ENCODE data around the gene TMOD1.
"Not testable (repeated sequence)": the region's sequence is repeated elsewhere in the genome, so short reads cannot be mapped to it uniquely, and the experiment has no call there.

The TMOD1 gene

DNA sequence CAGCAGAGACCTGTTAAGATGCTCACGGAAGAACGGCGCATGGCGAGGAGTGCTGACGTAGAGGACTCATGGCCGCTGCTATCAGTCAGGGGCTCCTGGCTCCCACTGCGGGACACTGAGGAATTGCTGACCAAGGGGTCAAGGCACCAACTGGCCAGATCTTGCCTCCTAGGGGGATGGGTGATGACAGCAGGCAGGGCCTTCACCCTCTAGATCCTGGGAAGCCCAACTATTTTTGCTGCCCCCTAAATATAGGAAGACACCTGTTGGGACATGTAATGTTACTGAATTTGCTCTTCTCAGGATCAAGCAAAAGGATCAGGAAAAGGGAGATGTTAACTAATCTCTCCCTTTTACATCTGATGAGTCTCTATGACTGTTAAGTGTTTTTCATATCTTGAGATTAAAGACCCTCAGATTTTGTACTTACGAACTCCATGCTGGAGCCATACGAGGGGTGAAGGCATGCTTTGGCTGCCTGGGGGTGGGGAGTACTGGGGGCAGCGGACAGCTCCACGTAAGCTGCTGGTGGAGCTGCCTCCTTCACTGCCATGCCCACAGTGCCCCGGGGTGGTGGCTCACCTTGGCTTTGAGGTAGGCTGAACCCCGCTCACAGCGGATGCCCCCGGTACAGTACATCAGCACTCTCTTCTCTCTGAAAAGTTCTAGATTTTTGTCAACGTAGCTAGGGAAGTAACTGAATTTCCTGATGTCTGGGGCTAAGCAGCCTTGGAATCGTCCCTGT, 103.6 kb downstream of the TMOD1 start:
- Mint-ChIP-seq H3K4me3 (no peak overlapping the region), H3K27me3 (no peaks in the 10 kb centered on the region), H3K4me1 (no peaks in the 10 kb centered on the region), H3K9me3 (no peaks in the 10 kb centered on the region), H3K27ac (no peak overlapping the region), H3K36me3 (peaks cover 25 to 61% of the 10 kb centered on the region in 2 donors)
- ATAC-seq (replicated peaks) (no peak), DNase-seq (no peak)

DNA sequence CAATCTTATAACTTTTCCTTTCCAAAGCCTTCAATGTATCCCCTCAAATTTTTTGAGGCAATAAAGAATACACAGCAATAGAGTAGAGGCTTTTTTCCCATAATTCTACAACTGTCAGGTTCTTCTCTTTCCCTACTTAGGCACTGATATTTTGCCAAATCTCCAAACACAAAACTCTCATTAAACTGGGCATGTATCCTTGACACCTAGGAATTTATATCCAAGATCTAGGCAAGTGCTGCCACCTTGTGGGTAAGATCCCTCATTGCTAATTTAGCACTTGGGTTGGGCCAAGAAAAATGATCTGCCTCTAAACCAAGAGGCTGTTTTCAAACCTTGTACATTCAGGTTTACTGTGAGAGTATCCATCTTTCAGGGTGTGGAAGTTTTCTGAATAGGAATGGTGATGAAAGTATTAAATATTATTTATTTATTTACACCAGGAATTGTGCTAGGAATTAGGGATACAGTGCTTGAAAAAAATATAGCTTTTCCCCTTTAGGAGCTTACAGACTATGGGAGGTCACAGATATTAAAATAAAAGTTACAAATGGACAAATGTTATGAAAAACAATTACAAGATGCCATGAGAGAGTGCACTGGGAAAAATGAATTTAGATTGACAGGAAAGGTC, 114.1 kb downstream of the TMOD1 start:
- H3K27me3 Mint-ChIP-seq: no peaks in the 10 kb centered on the region
- no peak overlapping the region for H3K4me3 Mint-ChIP-seq
- DNase-seq: peak; percentile 20
- H3K4me1 Mint-ChIP-seq: peaks cover 18 to 27% of the 10 kb centered on the region in 2 donors
- peaks cover 38 to 50% of the 10 kb centered on the region in 2 donors for H3K36me3 Mint-ChIP-seq
- no peak overlapping the region for H3K27ac Mint-ChIP-seq
- peak; percentile 34 to 48 for ATAC-seq (replicated peaks)
- no peaks in the 10 kb centered on the region for H3K9me3 Mint-ChIP-seq

DNA sequence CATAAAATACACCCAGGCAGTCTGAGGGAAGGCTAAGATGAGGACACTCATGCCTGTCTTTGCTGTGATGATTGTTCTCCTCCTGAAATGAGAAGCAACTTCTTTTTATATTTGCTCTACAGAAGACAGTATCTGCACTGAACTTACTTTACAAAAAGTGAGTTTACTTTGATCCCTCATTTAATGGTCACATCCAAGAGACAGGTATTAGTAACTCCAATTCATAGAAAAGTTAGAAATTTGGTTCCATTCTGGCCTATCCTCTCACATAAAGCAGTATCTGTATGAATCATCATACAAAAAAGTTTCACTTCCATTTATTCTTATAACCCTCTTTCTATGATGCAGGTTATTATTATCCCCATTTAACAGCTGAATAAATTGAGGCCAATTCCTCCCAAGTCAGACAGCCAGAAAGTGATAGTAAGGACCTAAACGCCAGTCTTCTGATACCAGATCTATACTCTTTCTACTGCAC, 116.5 kb downstream of the TMOD1 start:
- peak overlapping the region; percentile 33 for H3K27ac Mint-ChIP-seq
- no peak overlapping the region for H3K4me3 Mint-ChIP-seq
- peaks cover 18 to 27% of the 10 kb centered on the region in 2 donors for H3K4me1 Mint-ChIP-seq
- DNase-seq (no peak), ATAC-seq (replicated peaks) (peak; percentile 67 to 84)
- no peaks in the 10 kb centered on the region for H3K27me3 Mint-ChIP-seq
- H3K9me3 Mint-ChIP-seq: no peaks in the 10 kb centered on the region
- H3K36me3 Mint-ChIP-seq: peaks cover 35 to 53% of the 10 kb centered on the region in 2 donors

DNA sequence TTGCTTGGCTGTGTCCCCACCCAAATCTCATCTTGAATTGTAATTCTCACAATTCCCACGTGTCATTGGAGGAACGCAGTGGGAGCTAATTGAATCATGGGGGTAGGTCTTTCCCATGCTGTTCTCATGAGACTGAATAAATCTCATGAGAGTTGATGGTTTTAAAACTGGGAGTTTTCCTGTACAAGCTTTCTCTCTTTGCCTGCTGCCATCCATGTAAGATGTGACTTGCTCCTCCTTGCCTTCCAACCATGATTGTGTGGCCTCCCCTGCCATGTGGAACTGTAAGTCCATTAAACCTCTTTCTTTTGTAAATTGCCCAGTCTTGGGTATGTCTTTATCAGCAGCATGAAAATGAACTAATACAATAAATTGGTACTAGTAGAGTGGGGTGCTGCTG, 118.6 kb downstream of the TMOD1 start:
- not testable (repeated sequence) for H3K9me3 Mint-ChIP-seq; H3K4me3 Mint-ChIP-seq; ATAC-seq (replicated peaks); H3K27me3 Mint-ChIP-seq; H3K27ac Mint-ChIP-seq; DNase-seq
- Mint-ChIP-seq H3K36me3 (peaks cover 41 to 68% of the 10 kb centered on the region in 2 donors), H3K4me1 (peaks cover 18 to 27% of the 10 kb centered on the region in 2 donors)

DNA sequence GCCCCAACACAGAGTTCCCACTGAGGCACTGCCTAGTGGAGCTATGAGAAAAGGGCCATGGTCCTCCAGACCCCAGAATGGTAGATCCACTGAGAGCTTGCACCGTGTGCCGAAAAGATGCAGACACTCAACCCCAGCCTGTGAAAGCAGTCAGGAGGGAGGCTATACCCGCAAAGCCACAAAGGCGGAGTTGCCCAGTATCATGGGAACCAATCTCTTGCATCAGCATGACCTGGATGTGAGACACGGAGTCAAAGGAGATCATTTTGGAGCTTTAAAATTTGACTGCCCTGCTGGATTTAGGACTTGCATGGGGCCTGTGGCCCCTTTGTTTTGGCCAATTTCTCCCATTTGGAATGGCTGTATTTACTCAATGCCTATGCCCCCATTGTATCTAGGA, 121.0 kb downstream of the TMOD1 start:
- not testable (repeated sequence) for H3K27ac Mint-ChIP-seq; H3K9me3 Mint-ChIP-seq; H3K4me3 Mint-ChIP-seq; DNase-seq; ATAC-seq (replicated peaks); H3K27me3 Mint-ChIP-seq
- Mint-ChIP-seq H3K4me1 (peaks cover 13 to 19% of the 10 kb centered on the region in 2 donors), H3K36me3 (peaks cover 36 to 60% of the 10 kb centered on the region in 2 donors)

DNA sequence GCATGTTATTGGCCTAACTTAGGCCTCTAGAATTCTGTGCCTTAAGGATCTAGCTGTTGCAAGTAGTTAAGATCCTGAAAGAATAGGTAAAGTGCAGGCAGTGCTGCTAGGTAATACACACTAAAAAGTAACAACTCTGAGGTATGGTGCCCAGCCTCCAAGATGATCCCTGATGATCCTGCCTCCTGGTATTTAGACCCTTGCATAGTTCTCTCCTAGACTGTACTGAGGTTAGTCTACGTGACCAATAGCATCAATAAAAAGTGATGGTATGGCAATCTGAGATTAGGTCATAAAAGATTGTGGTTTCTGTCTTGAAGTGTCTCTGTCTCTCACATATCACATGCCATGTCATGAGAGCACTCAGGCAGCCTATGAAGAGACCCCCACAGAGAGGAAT, 122.5 kb downstream of the TMOD1 start:
- no peaks in the 10 kb centered on the region for H3K9me3 Mint-ChIP-seq
- H3K27me3 Mint-ChIP-seq: no peaks in the 10 kb centered on the region
- ATAC-seq (replicated peaks) (no peak), DNase-seq (no peak)
- no peak overlapping the region for H3K27ac Mint-ChIP-seq
- no peak overlapping the region for H3K4me3 Mint-ChIP-seq
- H3K36me3 Mint-ChIP-seq: peaks cover 25 to 48% of the 10 kb centered on the region in 2 donors
- peaks cover 5% of the 10 kb centered on the region in 2 donors for H3K4me1 Mint-ChIP-seq

DNA sequence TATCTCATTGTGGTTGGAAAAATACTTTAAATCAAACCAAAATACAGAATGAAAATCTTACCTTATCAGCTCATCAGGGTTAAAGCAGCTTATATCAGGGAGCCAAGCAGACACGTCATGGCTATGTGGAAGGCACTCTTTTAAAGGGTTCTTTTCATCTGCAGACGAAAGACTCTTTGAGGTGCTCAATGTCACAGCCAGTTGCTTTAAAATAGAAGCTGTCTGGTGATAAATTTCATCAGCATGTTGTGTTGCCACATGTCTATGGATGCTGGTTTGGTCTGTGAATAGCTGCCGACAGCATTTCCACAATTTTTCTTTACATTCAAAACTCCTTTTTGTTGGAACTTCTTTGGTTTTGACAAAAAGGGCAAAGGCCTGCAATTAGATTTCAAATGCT, 124.2 kb downstream of the TMOD1 start:
- no peak overlapping the region for H3K4me3 Mint-ChIP-seq
- H3K9me3 Mint-ChIP-seq: no peaks in the 10 kb centered on the region
- no peak overlapping the region for H3K27ac Mint-ChIP-seq
- ATAC-seq (replicated peaks) (no peak), DNase-seq (no peak)
- H3K27me3 Mint-ChIP-seq: no peaks in the 10 kb centered on the region
- peaks cover 4 to 13% of the 10 kb centered on the region in 2 donors for H3K4me1 Mint-ChIP-seq
- H3K36me3 Mint-ChIP-seq: peaks cover 20 to 49% of the 10 kb centered on the region in 2 donors

DNA sequence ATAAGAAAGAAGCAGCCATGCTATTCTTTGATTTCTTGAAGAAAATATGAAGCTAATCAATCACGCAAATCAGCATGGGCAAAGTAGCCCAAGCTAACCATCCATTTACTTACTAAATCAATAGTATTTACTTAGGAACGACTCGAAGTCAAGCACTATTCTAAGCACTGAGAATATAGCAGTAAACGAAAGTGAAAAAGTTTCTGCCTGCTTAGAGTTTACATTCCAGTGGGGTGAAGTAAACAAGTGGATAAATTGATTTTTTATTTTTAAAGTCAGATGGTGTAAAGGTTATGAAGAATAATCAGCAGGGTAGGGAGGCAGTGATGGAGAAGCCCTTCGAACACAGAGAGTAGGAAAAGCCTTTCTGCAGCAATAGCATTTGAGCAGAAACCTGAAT, 126.2 kb downstream of the TMOD1 start:
- Mint-ChIP-seq H3K27ac (no peak overlapping the region), H3K4me1 (peaks cover 15 to 17% of the 10 kb centered on the region in 2 donors), H3K27me3 (no peaks in the 10 kb centered on the region), H3K9me3 (no peaks in the 10 kb centered on the region), H3K36me3 (peaks cover 14 to 34% of the 10 kb centered on the region in 2 donors), H3K4me3 (no peak overlapping the region)
- ATAC-seq (replicated peaks): no peak
- no peak for DNase-seq

DNA sequence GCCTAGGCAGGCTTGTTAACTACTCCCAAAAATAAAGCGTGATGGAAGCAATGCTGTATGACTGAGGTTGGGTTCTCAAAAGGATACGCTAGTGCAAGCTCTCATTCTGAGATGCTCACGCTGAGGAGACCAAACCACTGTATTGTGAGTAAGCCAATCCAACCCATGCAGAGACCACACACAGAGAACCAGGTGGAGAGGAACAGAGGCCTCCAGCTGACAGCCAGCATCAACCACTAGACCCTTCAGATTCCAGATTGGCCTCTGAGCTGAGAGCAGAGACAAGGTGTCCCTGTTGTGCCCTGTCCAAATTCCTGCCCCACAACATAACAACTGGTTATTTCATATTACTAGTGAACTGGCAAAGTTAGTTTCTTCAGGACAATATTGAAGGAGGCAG, 127.2 kb downstream of the TMOD1 start:
- Mint-ChIP-seq H3K27ac (no peak overlapping the region), H3K4me3 (no peak overlapping the region), H3K36me3 (peaks cover 11 to 27% of the 10 kb centered on the region in 2 donors), H3K27me3 (no peaks in the 10 kb centered on the region), H3K9me3 (no peaks in the 10 kb centered on the region), H3K4me1 (peaks cover 15 to 17% of the 10 kb centered on the region in 2 donors)
- DNase-seq: no peak
- ATAC-seq (replicated peaks): no peak

DNA sequence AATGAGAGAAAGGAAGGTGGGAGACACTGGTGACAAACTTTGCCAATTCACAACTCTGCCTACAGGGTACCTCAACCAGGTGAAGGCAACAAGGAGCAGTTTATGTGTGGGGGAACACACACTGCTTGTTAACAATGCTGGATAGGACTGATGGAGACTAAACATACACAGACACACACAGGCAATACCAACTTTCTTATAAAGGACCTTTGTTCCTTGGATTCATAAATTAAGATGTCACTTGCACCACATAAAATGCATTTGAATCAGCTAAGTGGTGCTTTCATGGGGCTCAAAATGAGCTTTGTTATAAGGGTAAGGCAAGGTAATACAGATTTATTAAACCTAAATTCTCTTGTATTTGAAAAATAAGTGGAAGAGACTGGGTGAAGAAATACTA, 127.7 kb downstream of the TMOD1 start:
- DNase-seq: no peak
- H3K36me3 Mint-ChIP-seq: peaks cover 16 to 27% of the 10 kb centered on the region in 2 donors
- peaks cover 15 to 18% of the 10 kb centered on the region in 2 donors for H3K4me1 Mint-ChIP-seq
- H3K4me3 Mint-ChIP-seq: no peak overlapping the region
- H3K27ac Mint-ChIP-seq: no peak overlapping the region
- H3K9me3 Mint-ChIP-seq: no peaks in the 10 kb centered on the region
- no peak for ATAC-seq (replicated peaks)
- no peaks in the 10 kb centered on the region for H3K27me3 Mint-ChIP-seq

DNA sequence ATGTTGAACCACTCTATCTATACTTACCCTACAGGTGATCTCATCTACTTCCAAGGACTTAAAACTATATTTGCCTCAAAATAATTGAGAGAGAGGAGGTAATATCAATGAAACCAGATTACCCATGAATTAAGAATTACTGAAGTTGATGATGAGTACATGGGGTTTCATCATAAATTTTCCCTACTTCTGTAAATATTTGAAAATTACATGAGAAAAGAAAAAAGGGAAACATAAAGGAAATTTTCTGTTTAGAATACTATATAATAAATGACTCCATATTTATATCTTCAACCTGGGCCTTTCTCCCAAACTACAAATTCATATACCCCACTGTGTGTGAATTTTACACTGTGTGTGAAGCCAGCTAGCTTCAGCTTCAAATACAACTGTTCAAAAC, 129.1 kb downstream of the TMOD1 start:
- DNase-seq: no peak
- H3K9me3 Mint-ChIP-seq: no peaks in the 10 kb centered on the region
- H3K4me1 Mint-ChIP-seq: peaks cover 20 to 33% of the 10 kb centered on the region in 2 donors
- peaks cover 13 to 22% of the 10 kb centered on the region in 2 donors for H3K36me3 Mint-ChIP-seq
- H3K27me3 Mint-ChIP-seq: no peaks in the 10 kb centered on the region
- H3K4me3 Mint-ChIP-seq: no peak overlapping the region
- no peak for ATAC-seq (replicated peaks)
- no peak overlapping the region for H3K27ac Mint-ChIP-seq

DNA sequence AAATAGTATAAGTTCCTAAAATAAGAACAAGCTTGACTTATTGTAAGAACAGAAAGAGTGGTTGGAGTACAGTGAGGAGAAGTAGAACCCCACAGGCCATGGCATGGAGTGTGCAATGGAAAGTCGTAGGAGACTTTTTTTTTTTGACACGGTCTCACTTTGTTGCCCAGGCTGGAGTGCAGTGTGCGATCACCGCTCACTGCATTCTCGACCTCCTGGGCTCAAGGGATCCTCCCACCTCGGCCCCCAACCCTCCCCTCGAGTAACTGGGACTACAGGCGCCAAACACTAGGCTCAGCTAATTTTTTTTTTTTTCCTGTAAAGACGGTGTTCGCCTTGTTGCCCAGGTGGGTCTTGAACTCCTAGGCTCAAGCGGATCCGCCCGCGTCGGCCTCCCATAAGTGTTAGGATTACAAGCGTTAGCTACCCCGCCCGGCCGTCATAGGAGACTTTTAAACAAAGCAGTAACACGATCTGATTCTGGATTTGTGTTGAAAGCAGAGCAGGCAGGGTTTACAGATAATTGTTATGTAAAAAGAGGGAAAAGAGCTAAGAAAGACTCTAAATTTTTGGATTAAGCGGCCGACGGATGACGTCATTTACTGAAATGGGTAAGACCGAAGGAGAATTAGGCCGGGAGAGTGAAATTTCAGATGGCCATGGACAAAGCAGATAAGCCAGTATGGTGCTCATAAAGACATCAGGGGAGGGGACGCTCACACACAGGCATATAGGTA, 130.9 kb downstream of the TMOD1 start:
- no peaks in the 10 kb centered on the region for H3K27me3 Mint-ChIP-seq
- peak; percentile 16 for DNase-seq
- peaks cover 28 to 42% of the 10 kb centered on the region in 2 donors for H3K4me1 Mint-ChIP-seq
- H3K9me3 Mint-ChIP-seq: no peaks in the 10 kb centered on the region
- peak overlapping the region; percentile 89 to 92 for H3K4me3 Mint-ChIP-seq
- ATAC-seq (replicated peaks): peak; percentile 5 to 13
- H3K36me3 Mint-ChIP-seq: peaks cover 12 to 20% of the 10 kb centered on the region in 2 donors
- H3K27ac Mint-ChIP-seq: peak overlapping the region; percentile 97

DNA sequence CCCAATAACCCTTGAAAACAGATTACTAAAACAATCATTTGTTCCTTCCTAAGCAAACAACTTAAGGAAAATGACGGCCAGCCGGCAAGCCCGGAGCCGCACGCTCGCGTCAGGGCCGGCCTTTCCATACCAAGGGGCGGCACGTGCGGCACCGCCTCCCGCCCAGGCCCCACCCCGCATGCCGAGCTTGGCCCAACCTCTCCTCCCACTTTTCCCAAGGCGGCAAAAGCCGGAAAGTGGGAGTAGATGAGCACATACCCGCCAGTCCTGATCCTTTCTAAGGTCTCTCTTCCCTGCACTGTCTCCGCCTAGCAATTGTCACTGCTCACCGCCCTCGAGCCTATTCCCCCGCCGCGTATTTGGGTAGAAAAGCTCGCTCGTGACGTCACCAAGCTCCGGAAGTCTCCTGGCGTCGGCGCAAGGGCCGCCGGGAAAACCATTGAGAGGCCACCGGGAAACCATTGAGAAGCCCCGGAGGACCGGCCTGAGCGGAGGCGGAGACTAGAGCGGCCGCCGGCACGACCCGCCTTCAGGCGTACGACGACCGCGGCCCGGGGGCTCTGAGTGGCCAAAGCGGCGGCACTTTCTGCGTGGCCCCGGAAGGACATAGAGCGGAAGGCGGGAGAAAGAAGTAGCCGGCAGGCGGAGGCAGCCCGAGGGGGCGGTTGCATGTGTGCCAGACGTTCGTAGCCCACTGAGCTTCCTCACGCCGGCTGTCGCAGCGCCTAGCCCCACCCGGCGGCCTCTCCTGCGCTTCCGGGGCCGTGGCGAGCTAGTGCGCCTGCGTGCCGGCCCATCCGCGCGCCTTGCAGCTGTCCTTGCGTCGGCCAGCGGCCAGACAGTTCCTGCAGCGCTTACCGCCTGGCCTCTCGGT, 131.8 kb downstream of the TMOD1 start, which contains the start of the genes NCBP1 and TSTD2:
TSS of gene NCBP1 (plus strand) at position 837 of the 874 bp plus-strand sequence. CDS start 61 bp downstream, outside the sequence.
TSS of gene TSTD2 (minus strand) at position 384 of the 874 bp plus-strand sequence. CDS start 5,806 bp downstream, outside the sequence.
- Mint-ChIP-seq H3K27me3 (no peaks in the 10 kb centered on the region), H3K4me3 (peak within 1 kb of the TSS; percentile 89 to 92), H3K36me3 (peaks cover 14 to 22% of the 10 kb centered on the region in 2 donors), H3K27ac (peak within 1 kb of the TSS; percentile 97), H3K4me1 (peaks cover 31 to 49% of the 10 kb centered on the region in 2 donors), H3K9me3 (no peaks in the 10 kb centered on the region)
- DNase-seq: peak; percentile 99
- ATAC-seq (replicated peaks): peak; percentile 87 to 92
